Smooth muscle cell of bladder (primary cell): ENCODE data around the gene TAAR6. TPM values are rescaled to one million over a fixed set of nuclear protein-coding genes. Genes with fewer than 3 reads are reported as not detected.

Source experiments
- total RNA-seq: library from RNA; depleted of rRNA; stranded (reverse); fragments of >200 nt; gene quantifications from 2 replicates; pipeline ENCODE4 v1.2.3, GENCODE V29; 2014

TAAR6 gene, protein sequence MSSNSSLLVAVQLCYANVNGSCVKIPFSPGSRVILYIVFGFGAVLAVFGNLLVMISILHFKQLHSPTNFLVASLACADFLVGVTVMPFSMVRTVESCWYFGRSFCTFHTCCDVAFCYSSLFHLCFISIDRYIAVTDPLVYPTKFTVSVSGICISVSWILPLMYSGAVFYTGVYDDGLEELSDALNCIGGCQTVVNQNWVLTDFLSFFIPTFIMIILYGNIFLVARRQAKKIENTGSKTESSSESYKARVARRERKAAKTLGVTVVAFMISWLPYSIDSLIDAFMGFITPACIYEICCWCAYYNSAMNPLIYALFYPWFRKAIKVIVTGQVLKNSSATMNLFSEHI
- not detected in 2 replicates for total RNA-seq

DNA sequence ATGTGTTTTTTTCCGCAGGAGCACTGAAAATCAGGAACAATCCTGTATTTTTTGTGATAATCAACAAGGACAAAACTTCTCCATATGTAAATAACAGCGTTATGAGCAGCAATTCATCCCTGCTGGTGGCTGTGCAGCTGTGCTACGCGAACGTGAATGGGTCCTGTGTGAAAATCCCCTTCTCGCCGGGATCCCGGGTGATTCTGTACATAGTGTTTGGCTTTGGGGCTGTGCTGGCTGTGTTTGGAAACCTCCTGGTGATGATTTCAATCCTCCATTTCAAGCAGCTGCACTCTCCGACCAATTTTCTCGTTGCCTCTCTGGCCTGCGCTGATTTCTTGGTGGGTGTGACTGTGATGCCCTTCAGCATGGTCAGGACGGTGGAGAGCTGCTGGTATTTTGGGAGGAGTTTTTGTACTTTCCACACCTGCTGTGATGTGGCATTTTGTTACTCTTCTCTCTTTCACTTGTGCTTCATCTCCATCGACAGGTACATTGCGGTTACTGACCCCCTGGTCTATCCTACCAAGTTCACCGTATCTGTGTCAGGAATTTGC is at the start of gene TAAR6:
TSS of gene TAAR6 (plus strand) at position 102 of the 557 bp plus-strand sequence. CDS start at position 102, 0 bp downstream.

DNA sequence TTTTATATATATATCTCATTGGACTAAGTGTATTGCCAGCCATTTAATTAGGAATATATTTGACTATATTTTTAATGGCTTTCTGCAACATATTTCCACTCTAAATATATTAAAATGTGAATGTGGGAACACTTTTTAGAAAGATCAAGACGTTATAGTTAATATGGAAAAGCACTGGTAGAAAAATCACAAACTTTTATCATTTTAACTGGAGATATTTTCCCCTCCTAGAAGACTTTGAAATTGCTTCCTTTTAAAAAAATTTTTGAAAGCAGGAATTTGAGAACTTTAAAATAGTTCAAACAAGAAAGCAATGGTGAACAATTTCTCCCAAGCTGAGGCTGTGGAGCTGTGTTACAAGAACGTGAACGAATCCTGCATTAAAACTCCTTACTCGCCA is 32.1 kb upstream of the TAAR6 start, which contains the start of gene TAAR9:
TSS of gene TAAR9 (plus strand) at position 301 of the 400 bp plus-strand sequence. CDS start at position 314, 13 bp downstream.

DNA sequence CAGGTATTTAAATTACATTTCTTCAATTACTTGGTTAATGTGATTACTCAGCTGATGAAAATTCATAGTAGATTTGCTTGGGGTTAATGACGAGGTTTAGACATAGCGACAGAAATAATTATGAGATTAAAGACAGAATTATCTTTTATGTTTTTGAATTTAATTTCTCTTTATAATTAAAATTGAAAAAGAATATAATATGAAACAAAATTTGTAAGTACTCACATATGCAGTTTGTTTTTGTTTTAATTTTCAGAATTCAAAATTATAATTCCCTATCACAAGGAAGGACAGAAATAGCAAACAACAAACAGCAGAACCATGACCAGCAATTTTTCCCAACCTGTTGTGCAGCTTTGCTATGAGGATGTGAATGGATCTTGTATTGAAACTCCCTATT is 17.8 kb upstream of the TAAR6 start, which contains the start of gene TAAR8:
TSS of gene TAAR8 (plus strand) at position 301 of the 400 bp plus-strand sequence. CDS start at position 322, 21 bp downstream.

DNA sequence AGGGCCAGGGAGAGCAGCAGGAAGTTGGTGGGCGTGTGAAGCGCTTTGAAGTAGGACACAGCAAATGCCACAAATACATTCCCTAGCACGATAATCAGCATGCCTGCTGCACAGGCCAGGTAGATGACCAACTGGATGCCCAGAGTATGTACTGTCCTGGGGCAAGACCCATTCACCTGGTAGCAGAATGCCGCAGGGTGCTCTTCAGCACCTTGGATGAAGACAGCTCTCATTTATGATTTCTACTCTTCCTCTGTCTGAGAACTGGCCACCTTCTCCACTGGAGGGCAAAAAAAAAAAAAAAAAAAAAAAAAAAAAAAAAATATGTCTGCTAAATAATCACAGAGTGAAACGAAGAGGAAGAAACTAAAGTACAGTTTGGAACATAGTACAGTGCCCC is 19.3 kb downstream of the TAAR6 start, which contains the start of gene TAAR5:
TSS of gene TAAR5 (minus strand) at position 288 of the 400 bp plus-strand sequence. CDS start at position 233, 55 bp downstream.

Other genes with a start within 250 kb of the TAAR6 start
- 63.3 and 78.2 TPM in 2 replicates for gene MOXD1, start 168.8 kb upstream of the TAAR6 start, total RNA-seq
- gene STX7, start 57.2 kb upstream of the TAAR6 start, total RNA-seq = 17.1 and 30.2 TPM in 2 replicates
- gene TAAR9, start 32.0 kb upstream of the TAAR6 start, total RNA-seq = not detected in 2 replicates
- gene TAAR8, start 17.6 kb upstream of the TAAR6 start, total RNA-seq = not detected in 2 replicates
- not detected in 2 replicates for gene TAAR5, start 19.4 kb downstream of the TAAR6 start, total RNA-seq
- gene TAAR2, start 54.0 kb downstream of the TAAR6 start, total RNA-seq = not detected in 2 replicates
- gene TAAR1, start 88.9 kb downstream of the TAAR6 start, total RNA-seq = not detected in 2 replicates
- under 0.01 and 0.09 TPM in 2 replicates for gene VNN1, start 143.7 kb downstream of the TAAR6 start, total RNA-seq
- 0.28 TPM in 2 replicates for gene VNN2, start 187.6 kb downstream of the TAAR6 start, total RNA-seq
- 5.4 and 7.4 TPM in 2 replicates for gene SLC18B1, start 228.3 kb downstream of the TAAR6 start, total RNA-seq
- gene RPS12, start 244.2 kb downstream of the TAAR6 start, total RNA-seq = 1,562 and 2,083 TPM in 2 replicates